Natural killer cell (primary cell): ENCODE measurements around the gene DHRS7C. TPM values are rescaled to one million over a fixed set of nuclear protein-coding genes. Genes with fewer than 3 reads are reported as not detected.
A peak's percentile ranks its signal among the peaks of the same experiment; 100 is the strongest.

Source experiments
- ATAC-seq, 3 donors: fragments of 150-1000 bp in 2 of 3; fragments of 200-7000 bp in 1 of 3; cut with Tn5 transposase; 1 replicate in 1 of 3; 2 replicates in 2 of 3; pipeline ENCODE4 v1.10.0; 2021; ENCODE audit warnings: mild to moderate bottlenecking in 2 of 3, moderate library complexity in 2 of 3
- DNase-seq, 2 donors: peaks; one replicate each; pipeline versions ENCODE4 v3.0.0 to v3.0.0-alpha.2; 2013 to 2021; ENCODE audit warnings: mixed read lengths in 1 of 2
- H3K27ac ChIP-seq: one replicate; pipeline ENCODE4 v1.5.1; 2013; ENCODE audit warnings: mild to moderate bottlenecking, low read length
- H3K27me3 ChIP-seq: one replicate; pipeline ENCODE4 v1.6.1; 2013; ENCODE audit warnings: low read length; ENCODE audit not compliant: control insufficient read depth, insufficient read depth
- H3K36me3 ChIP-seq: one replicate; pipeline ENCODE4 v1.6.1; 2013; ENCODE audit warnings: low read length; ENCODE audit not compliant: control insufficient read depth, insufficient read depth
- H3K4me1 ChIP-seq: one replicate; pipeline ENCODE4 v1.6.1; 2013; ENCODE audit warnings: low read length; ENCODE audit not compliant: control insufficient read depth, insufficient read depth
- H3K4me3 ChIP-seq: one replicate; pipeline ENCODE4 v1.5.1; 2013; ENCODE audit warnings: low read length
- H3K9me3 ChIP-seq: one replicate; pipeline ENCODE4 v1.6.1; 2013; ENCODE audit warnings: low read length; ENCODE audit not compliant: control insufficient read depth, insufficient read depth
- H3K27ac Mint-ChIP-seq, 2 donors: one replicate each; pipeline ENCODE4 v1.8.0; 2022; ENCODE audit warnings: mild to moderate bottlenecking in 2 of 2, mixed read lengths in 2 of 2, moderate library complexity in 1 of 2
- H3K27me3 Mint-ChIP-seq, 2 donors: one replicate each; pipeline ENCODE4 v1.8.0; 2022; ENCODE audit warnings: low read depth in 2 of 2, mixed read lengths in 2 of 2
- H3K36me3 Mint-ChIP-seq: one replicate; pipeline ENCODE4 v1.8.0; 2022; ENCODE audit warnings: mixed read lengths
- H3K4me1 Mint-ChIP-seq, 2 donors: one replicate each; pipeline ENCODE4 v1.8.0; 2022; ENCODE audit warnings: mixed read lengths in 2 of 2
- H3K4me3 Mint-ChIP-seq: one replicate; pipeline ENCODE4 v1.8.0; 2022; ENCODE audit warnings: mild to moderate bottlenecking, moderate library complexity, mixed read lengths
- H3K9me3 Mint-ChIP-seq, 2 donors: one replicate each; pipeline ENCODE4 v1.8.0; 2022; ENCODE audit warnings: mixed read lengths in 2 of 2
- CTCF ChIP-seq: fragments of 200-600 bp; IDR thresholded peaks from one replicate; pipeline ENCODE4 v1.8.0; 2022; ENCODE audit warnings: antibody characterized with exemption
- WGBS: methylation state at CpG from one replicate; pipeline ENCODE4 v1.1.7; 2013; ENCODE audit warnings: missing lambda C conversion rate; ENCODE audit not compliant: insufficient coverage; 5-methylcytosine and 5-hydroxymethylcytosine counted together
- intact Hi-C: fragments of 100-400 bp; cut with micrococcal nuclease; formaldehyde crosslinking; loops from one replicate; pipeline ENCODE4 v1.14.2; 2022
- total RNA-seq, 4 donors: library from RNA; stranded (reverse); fragments of 120-200 nt in 1 of 4; gene quantifications; one replicate each; pipeline versions ENCODE4 v1.2.3 to v1.2.4, GENCODE V29; 2013 to 2022

DHRS7C gene
- total RNA-seq, 3 donors from 2014 or later (not counting 1 experiment from before 2014, with no cell fraction given): not detected

DNA sequence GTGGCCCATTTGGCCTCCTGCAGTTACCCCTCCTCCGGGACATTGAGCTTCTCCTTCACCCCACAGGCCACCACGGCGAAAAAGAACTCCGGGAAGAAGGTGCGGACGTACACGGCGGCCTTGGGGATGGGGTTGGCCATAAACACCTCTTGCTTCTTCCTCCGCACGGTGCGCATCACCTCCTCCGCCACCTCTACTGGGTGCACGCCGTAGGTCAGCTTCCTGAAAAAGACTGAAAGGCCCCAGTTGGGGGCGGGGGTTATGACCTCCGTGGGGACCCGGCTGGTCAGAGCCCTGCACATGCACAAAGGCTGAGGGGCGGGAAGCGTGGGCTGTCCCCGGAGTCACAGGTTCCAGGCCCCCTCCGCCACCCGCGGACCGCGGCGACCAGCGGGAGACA, 19.9 kb downstream of the DHRS7C start:
- WGBS: 93% methylated on average over 27 of the region's 27 CpGs
- Mint-ChIP-seq H3K27me3 (peaks cover 4 to 18% of the 10 kb centered on the region in 2 donors), H3K36me3 (no peaks in the 10 kb centered on the region), H3K9me3 (no peaks in the 10 kb centered on the region), H3K27ac (no peak overlapping the region), H3K4me3 (no peak overlapping the region), H3K4me1 (no peaks in the 10 kb centered on the region)
- intact Hi-C loops: no loop called here
- Histone ChIP-seq H3K36me3 (no peaks in the 10 kb centered on the region), H3K4me3 (no peak overlapping the region), H3K27me3 (no peaks in the 10 kb centered on the region), H3K27ac (no peak overlapping the region), H3K9me3 (no peaks in the 10 kb centered on the region), H3K4me1 (no peaks in the 10 kb centered on the region)
- DNase-seq: no peak
- TF ChIP-seq CTCF: no peak
- no peak for ATAC-seq

- Mint-ChIP-seq H3K36me3 (no peaks in the 10 kb centered on the region), H3K27me3 (peaks cover 7 to 16% of the 10 kb centered on the region in 2 donors)
- TF ChIP-seq CTCF: no peak
These were observed 22.2 kb downstream of the DHRS7C start for GRCh38 chr17:9769036-9769695.

GRCh38 chr17:9768381-9768934, 22.9 kb downstream of the DHRS7C start:
- no peaks in the 10 kb centered on the region for H3K9me3 Mint-ChIP-seq
- no peaks in the 10 kb centered on the region for H3K4me1 ChIP-seq
- H3K27ac ChIP-seq: no peak overlapping the region
- H3K36me3 Mint-ChIP-seq: no peaks in the 10 kb centered on the region
- H3K36me3 ChIP-seq: no peaks in the 10 kb centered on the region
- H3K4me1 Mint-ChIP-seq: no peaks in the 10 kb centered on the region
- ATAC-seq (peak in 1 of 3 donors; percentile 53), DNase-seq (peak in 1 of 2 donors; percentile 57)
- no peaks in the 10 kb centered on the region for H3K9me3 ChIP-seq
- no peak overlapping the region for H3K4me3 Mint-ChIP-seq
- intact Hi-C loops: no loop called here
- 36% methylated on average over 5 of the region's 5 CpGs for WGBS
- H3K4me3 ChIP-seq: no peak overlapping the region
- H3K27me3 Mint-ChIP-seq: peaks cover 12 to 17% of the 10 kb centered on the region in 2 donors
- peak; percentile 63 for TF ChIP-seq CTCF
- no peaks in the 10 kb centered on the region for H3K27me3 ChIP-seq
- no peak overlapping the region for H3K27ac Mint-ChIP-seq

More at GRCh38 chr17:9769036-9769695, 22.2 kb downstream of the DHRS7C start:
- Histone ChIP-seq H3K9me3 (no peaks in the 10 kb centered on the region), H3K27ac (no peak overlapping the region), H3K4me3 (no peak overlapping the region), H3K27me3 (no peaks in the 10 kb centered on the region), H3K36me3 (no peaks in the 10 kb centered on the region), H3K4me1 (no peaks in the 10 kb centered on the region)
- ATAC-seq (no peak), DNase-seq (no peak)
- H3K9me3 Mint-ChIP-seq: no peaks in the 10 kb centered on the region
- 87% methylated on average over 15 of the region's 15 CpGs for WGBS
- no peaks in the 10 kb centered on the region for H3K4me1 Mint-ChIP-seq
- H3K27ac Mint-ChIP-seq: no peak overlapping the region
- intact Hi-C loops: no loop called here
- H3K4me3 Mint-ChIP-seq: no peak overlapping the region
